GM19455 (cell line): ENCODE data around the gene NKX2-3.

Experiments used
- ATAC-seq: cut with Tn5 transposase; IDR thresholded peaks from one replicate; pipeline ENCODE4 v1.9.1; 2021; ENCODE audit not compliant: unreplicated experiment

The NKX2-3 gene

GRCh38 chr10:99573790-99574189, 41.0 kb downstream of the NKX2-3 start:
- ATAC-seq, result no peak

GRCh38 chr10:99579971-99580370, 47.2 kb downstream of the NKX2-3 start:
- no peak for ATAC-seq

DNA sequence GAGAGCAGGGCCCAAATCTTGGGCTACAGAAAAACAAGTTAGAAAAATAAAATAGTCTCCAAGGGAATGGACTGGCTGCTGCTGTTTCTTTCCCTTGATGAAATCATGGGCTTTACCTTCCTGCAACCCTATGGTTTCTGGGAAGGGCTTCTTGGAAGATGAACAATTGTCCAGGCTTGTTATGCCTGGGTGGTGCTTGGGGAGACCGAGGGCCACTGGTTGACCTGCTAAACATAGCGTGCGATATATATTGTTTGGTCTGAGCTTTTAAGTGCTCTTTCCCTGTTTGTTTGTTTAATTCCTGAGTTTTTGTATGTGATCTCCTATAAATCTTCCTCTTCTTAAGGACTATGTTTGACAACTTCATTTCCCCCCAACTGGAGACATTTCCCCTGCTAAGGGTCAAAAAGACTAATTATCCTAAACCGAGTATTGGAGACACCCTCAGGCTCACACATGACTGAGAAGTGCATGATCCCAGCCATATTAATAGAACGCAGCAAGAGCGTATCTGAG, 49.6 kb downstream of the NKX2-3 start:
- ATAC-seq, result no peak

- ATAC-seq, result no peak
Measured at GRCh38 chr10:99583687-99584086, 50.9 kb downstream of the NKX2-3 start.
